ENCODE data around the gene RARG. TPM values are rescaled to one million over a fixed set of nuclear protein-coding genes. Genes with fewer than 3 reads are reported as not detected.

RARG gene
- total and polyA plus RNA-seq, 2 of the 8 experiments (the other 6 are each of a cell fraction or from before 2014, with no cell fraction given): 68.6 to 68.9 TPM

DNA sequence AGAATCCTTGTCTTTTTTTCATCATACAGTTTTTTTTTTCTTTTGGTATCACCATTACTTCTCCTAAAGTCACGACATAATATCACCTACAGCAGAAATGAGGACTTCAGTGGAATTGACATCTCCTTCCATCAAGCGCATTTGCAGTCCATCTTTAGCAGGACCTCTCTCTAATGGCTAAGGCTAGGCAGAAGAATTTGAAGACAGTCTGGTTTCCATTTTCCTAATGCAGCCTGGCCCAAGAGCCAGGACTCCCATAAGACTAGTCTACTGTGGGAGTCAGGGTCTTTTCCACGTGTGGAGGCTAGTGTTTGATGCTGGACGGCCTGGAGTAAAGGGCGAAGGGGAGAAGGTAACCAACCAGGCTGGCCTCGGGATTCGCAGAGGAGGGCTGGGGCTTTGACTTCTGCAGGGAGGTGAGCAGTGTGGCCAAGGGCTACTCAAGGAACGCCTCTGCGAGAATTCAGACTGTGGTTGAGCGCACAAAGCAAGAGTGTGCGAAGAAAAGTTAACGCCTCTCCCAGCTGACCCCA is 52.3 kb downstream of the RARG start:
- no peak for TF ChIP-seq HDAC2 (IDR thresholded peaks at IDR 0.05; ENCODE audit: borderline replicate concordance in 1 of 2, low read depth in 2 of 2, low read length in 2 of 2)
- TF ChIP-seq PHF8 (conservative IDR thresholded peaks at IDR 0.05; ENCODE audit: low read depth, low read length): no peak
- no peak for TF ChIP-seq FOSL1 (IDR thresholded peaks at IDR 0.05; ENCODE audit: insufficient read depth, low read depth, low read length)
- TF ChIP-seq BACH1 (IDR thresholded peaks at IDR 0.05; ENCODE audit: low read length): 0 out of 2 replicates have a peak, but pooled peaks have one; percentile 8
- H2BK12ac ChIP-seq (ENCODE audit: low read depth, low read length): no peak overlapping the region
- no peak overlapping the region for H2BK15ac ChIP-seq (ENCODE audit: low read length)
- DNase-seq (ENCODE audit: low read depth in 1 of 2, low spot score in 2 of 2) (no peak), FAIRE-seq (no peak)
- peaks cover 7 to 40% (median 23%) of the 10 kb centered on the region in 4 experiments for H3K27me3 ChIP-seq (replicated peaks in 1 of 4; ENCODE audit: control insufficient read depth in 3 of 4, extremely low read depth in 1 of 4, insufficient read depth in 3 of 4, low read length in 3 of 4)
- H3K9ac ChIP-seq (replicated peaks in 1 of 4; ENCODE audit: extremely low read depth in 1 of 4, low read depth in 3 of 4, low read length in 3 of 4): peak overlapping the region in 3 of 4 experiments; percentile 36 to 42 (median 38); a peak in 4 of 7 replicates
- peaks cover 0 to 11% of the 10 kb centered on the region in 2 experiments; a peak in 2 of 4 replicates for H3K79me2 ChIP-seq (ENCODE audit: control insufficient read depth in 1 of 2, insufficient read depth in 2 of 2, low read length in 2 of 2)
- H4K20me1 ChIP-seq (replicated peaks in 1 of 2; ENCODE audit: control insufficient read depth in 1 of 2, insufficient read depth in 2 of 2, low read length in 2 of 2): peaks cover 4 to 7% of the 10 kb centered on the region in 2 experiments
- H2BK5ac ChIP-seq (ENCODE audit: low read depth, low read length): peak overlapping the region; percentile 14; the same call in 1 of the 2 replicates
- no peaks in the 10 kb centered on the region for H3K9me3 ChIP-seq (ENCODE audit: insufficient read depth in 2 of 2, low read depth in 1 of 2, low read length in 1 of 2)
- 13% methylated on average over 12 of the region's 12 CpGs; no CpG with 5 or more reads in 1 of the 2 experiments for WGBS, 2 experiments (ENCODE audit: extremely low coverage in 1 of 2, insufficient coverage in 1 of 2, insufficient read length in 1 of 2, insufficient replicate concordance in 2 of 2, low coverage in 1 of 2, low lambda C conversion rate in 2 of 2, missing lambda C conversion rate in 1 of 2)
- H2AFZ ChIP-seq (ENCODE audit: low read length): peak overlapping the region; percentile 89
- no peak overlapping the region for H2BK20ac ChIP-seq (ENCODE audit: low read length)
- H3K27ac ChIP-seq (ENCODE audit: low read depth, low read length): peak overlapping the region; percentile 47; the same call in 1 of the 2 replicates
- H3K4me1 ChIP-seq (replicated peaks in 1 of 4; ENCODE audit: control insufficient read depth in 3 of 4, insufficient read depth in 4 of 4, low read length in 3 of 4): peaks cover 2 to 11% (median 6%) of the 10 kb centered on the region in 4 experiments; a peak in 6 of 7 replicates
- H3K4me3 ChIP-seq (ENCODE audit: extremely low read depth in 1 of 4, insufficient read depth in 2 of 4, low read depth in 3 of 4, low read length in 4 of 4): peak overlapping the region; percentile 71 to 89 (median 83)
- no peak overlapping the region for H3K23ac ChIP-seq (ENCODE audit: insufficient read length)
- H4K8ac ChIP-seq (ENCODE audit: extremely low read depth, insufficient read depth, low read length): peak overlapping the region; percentile 83; the same call in 1 of the 2 replicates
- peak overlapping the region; percentile 17 for H3K56ac ChIP-seq (replicated peaks; ENCODE audit: insufficient read length, low read depth, low read length)
- peaks cover 2% of the 10 kb centered on the region; the same call in 1 of the 2 replicates for H3K79me1 ChIP-seq (ENCODE audit: low read depth, low read length)
- H3K4me2 ChIP-seq (ENCODE audit: insufficient read depth in 1 of 2, low read depth in 2 of 2, low read length in 2 of 2): peak overlapping the region; percentile 95
- H3K36me3 ChIP-seq (ENCODE audit: control insufficient read depth in 2 of 4, insufficient read depth in 4 of 4, low read length in 3 of 4): peaks cover 5 to 22% (median 13%) of the 10 kb centered on the region in 4 experiments; a peak in 7 of 8 replicates
- no peak overlapping the region for H2BK120ac ChIP-seq (replicated peaks; ENCODE audit: low read depth, low read length)
- peak overlapping the region; percentile 80 for H4K91ac ChIP-seq (replicated peaks; ENCODE audit: insufficient read length, low read length)
- H2AK5ac ChIP-seq (ENCODE audit: low read depth, low read length): no peak overlapping the region
- peak overlapping the region; percentile 87 for H4K5ac ChIP-seq (ENCODE audit: insufficient read length, low read depth, low read length)
- H3K4ac ChIP-seq (replicated peaks; ENCODE audit: insufficient read length, low read depth, low read length): no peak overlapping the region
- POLR2A ChIA-PET (ENCODE audit: partially characterized antibody): interaction anchor here (0.6 to 3.8 kb wide), 12 partner anchors 8 to 133 kb away, joined by 3 to 18 read pairs (median 4); partner anchors contain the start of gene MYG1
- H3K14ac ChIP-seq (ENCODE audit: insufficient read length): no peak overlapping the region
- H3K23me2 ChIP-seq (ENCODE audit: low read depth, low read length): peaks cover 8% of the 10 kb centered on the region
- CTCF ChIA-PET (ENCODE audit: partially characterized antibody): interaction anchor here (0.6 to 11.1 kb wide), 8 partner anchors 12 to 295 kb away, joined by 3 to 164 read pairs (median 31); partner anchors contain the start of gene ITGB7
- peak overlapping the region; percentile 44; the same call in 1 of the 2 replicates for H3K18ac ChIP-seq (ENCODE audit: extremely low read depth, low read length)
